Bronchial epithelial cell (primary cell): ENCODE data around the gene HDDC2. TPM values are rescaled to one million over a fixed set of nuclear protein-coding genes. Genes with fewer than 3 reads are reported as not detected.

ENCODE experiments used
- DNase-seq: peaks from one replicate; pipeline ENCODE4 v3.0.0-alpha.2; 2010; ENCODE audit warnings: low read depth
- FAIRE-seq: peaks from 2 replicates; lab custom pipeline; 2011; peaks lifted over from hg19 to GRCh38; lab: Jason Lieb, UNC
- H3K27me3 ChIP-seq: 2 replicates; pipeline ENCODE4 v1.5.1; 2011; ENCODE audit warnings: low read length; ENCODE audit not compliant: control insufficient read depth, insufficient read depth
- H3K36me3 ChIP-seq: 2 replicates; pipeline ENCODE4 v1.5.1; 2011; ENCODE audit warnings: low read length; ENCODE audit not compliant: control insufficient read depth, insufficient read depth
- H3K4me3 ChIP-seq: 2 replicates; pipeline ENCODE4 v1.5.1; 2011; ENCODE audit warnings: mild to moderate bottlenecking, low read depth, low read length, control low read depth
- CTCF ChIP-seq: IDR thresholded peaks from 2 replicates; pipeline ENCODE4 v1.5.1; 2011; ENCODE audit warnings: mild to moderate bottlenecking, moderate library complexity, low read length, control low read depth, inconsistent platforms; ENCODE audit not compliant: insufficient read depth, severe bottlenecking
- total RNA-seq: library from RNA; depleted of rRNA; stranded (reverse); fragments of >200 nt; gene quantifications from 2 replicates; pipeline ENCODE4 v1.2.1, GENCODE V29; 2014

The HDDC2 gene
- total RNA-seq, 1 donor from 2014 or later, result 86.1 TPM

- H3K36me3 ChIP-seq, result no peaks in the 10 kb centered on the region
- FAIRE-seq (no peak), DNase-seq (no peak)
- TF ChIP-seq CTCF, result no peak
- no peaks in the 10 kb centered on the region for H3K27me3 ChIP-seq
- H3K4me3 ChIP-seq, result no peak overlapping the region
Observed at GRCh38 chr6:125340175-125340835, 38.5 kb upstream of the HDDC2 start.

GRCh38 chr6:125339653-125340052 lies 37.9 kb upstream of the HDDC2 start:
- peak; percentile 46 for DNase-seq
- no peak for TF ChIP-seq CTCF
- FAIRE-seq, result no peak
- Histone ChIP-seq H3K4me3 (no peak overlapping the region), H3K27me3 (no peaks in the 10 kb centered on the region), H3K36me3 (no peaks in the 10 kb centered on the region)

GRCh38 chr6:125338381-125338780 lies 36.6 kb upstream of the HDDC2 start:
- H3K27me3 ChIP-seq, result no peaks in the 10 kb centered on the region
- DNase-seq (no peak), FAIRE-seq (no peak)
- TF ChIP-seq CTCF, result no peak
- H3K4me3 ChIP-seq, result no peak overlapping the region
- H3K36me3 ChIP-seq, result no peaks in the 10 kb centered on the region

- TF ChIP-seq CTCF, result no peak
- H3K36me3 ChIP-seq, result no peaks in the 10 kb centered on the region
- no peak overlapping the region for H3K4me3 ChIP-seq
- no peak for FAIRE-seq
- no peaks in the 10 kb centered on the region for H3K27me3 ChIP-seq
- DNase-seq, result no peak
Observed at GRCh38 chr6:125337706-125338105, 35.9 kb upstream of the HDDC2 start.

GRCh38 chr6:125332664-125333063 lies 30.9 kb upstream of the HDDC2 start:
- Histone ChIP-seq H3K27me3 (peaks cover 1% of the 10 kb centered on the region), H3K4me3 (no peak overlapping the region), H3K36me3 (no peaks in the 10 kb centered on the region)
- no peak for TF ChIP-seq CTCF
- FAIRE-seq, result no peak
- no peak for DNase-seq

- H3K4me3 ChIP-seq, result no peak overlapping the region
- no peak for DNase-seq
- no peak for FAIRE-seq
- peaks cover 3% of the 10 kb centered on the region for H3K27me3 ChIP-seq
- no peak for TF ChIP-seq CTCF
- no peaks in the 10 kb centered on the region for H3K36me3 ChIP-seq
Observed at GRCh38 chr6:125325586-125325985, 23.8 kb upstream of the HDDC2 start.
